ENCODE data around the gene CENPX. TPM values are rescaled to one million over a fixed set of nuclear protein-coding genes. Genes with fewer than 3 reads are reported as not detected.

Gene CENPX
- total RNA-seq, 1 experiment from 2014 or later, result 297 TPM

DNA sequence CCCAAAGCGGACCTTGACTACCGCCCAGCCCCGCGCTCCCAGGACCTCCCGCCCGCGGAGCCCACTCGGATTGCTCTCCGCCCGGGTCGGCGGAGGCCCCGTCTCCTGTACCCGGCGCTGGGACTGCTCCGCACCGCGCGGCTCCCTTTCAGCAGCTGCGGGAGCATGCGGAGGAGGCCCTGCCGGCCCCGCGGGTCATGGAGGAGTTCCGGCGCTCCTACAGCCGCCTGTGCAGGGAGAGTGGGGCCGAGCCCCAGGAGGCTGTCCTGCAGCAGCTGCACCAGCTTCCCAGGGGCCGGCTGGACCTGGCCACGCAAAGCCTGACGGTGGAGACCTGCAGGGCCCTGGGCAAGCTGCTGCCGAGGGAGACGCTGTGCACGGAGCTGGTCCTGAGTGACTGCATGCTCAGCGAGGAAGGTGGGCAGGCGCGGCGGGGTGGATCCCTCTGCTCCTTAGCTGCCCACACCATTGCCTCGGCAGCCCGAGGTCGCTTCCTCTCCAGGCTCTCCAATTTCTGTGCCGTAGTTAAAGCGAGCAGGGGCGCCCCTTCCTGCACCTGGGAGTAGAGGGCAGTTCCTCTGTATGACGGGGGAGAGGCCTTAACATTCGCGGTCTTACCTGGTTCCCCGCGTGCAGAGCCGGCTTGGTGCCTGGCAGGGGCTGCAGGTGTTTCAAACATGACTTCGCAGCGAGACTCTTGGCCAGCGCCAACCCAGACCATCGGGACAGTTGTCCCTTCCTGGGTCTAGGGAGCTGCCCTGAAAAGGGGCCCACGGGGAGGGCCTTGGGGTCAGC lies 966 bp upstream of the CENPX start:
- DNase-seq (ENCODE audit: low spot score), result peak; percentile 27

GRCh38 chr17:82022981-82023446 lies 336 bp upstream of the CENPX start, which contains the start of gene LRRC45:
Gene LRRC45, plus strand, starts transcription at chr17:82023305. Its CDS starts 339 bp downstream, at chr17:82023644.
- peak; percentile 99 for DNase-seq (ENCODE audit: low spot score)

GRCh38 chr17:82021900-82022309 lies 773 bp downstream of the CENPX start:
- peak; percentile 44 for DNase-seq (ENCODE audit: low spot score)

- peak; percentile 87 for DNase-seq (ENCODE audit: low spot score)
Measured at GRCh38 chr17:82021107-82021899, 1.4 kb downstream of the CENPX start.

GRCh38 chr17:82020572-82021106 lies 2.0 kb downstream of the CENPX start:
- no peak for DNase-seq (ENCODE audit: low spot score)

DNA sequence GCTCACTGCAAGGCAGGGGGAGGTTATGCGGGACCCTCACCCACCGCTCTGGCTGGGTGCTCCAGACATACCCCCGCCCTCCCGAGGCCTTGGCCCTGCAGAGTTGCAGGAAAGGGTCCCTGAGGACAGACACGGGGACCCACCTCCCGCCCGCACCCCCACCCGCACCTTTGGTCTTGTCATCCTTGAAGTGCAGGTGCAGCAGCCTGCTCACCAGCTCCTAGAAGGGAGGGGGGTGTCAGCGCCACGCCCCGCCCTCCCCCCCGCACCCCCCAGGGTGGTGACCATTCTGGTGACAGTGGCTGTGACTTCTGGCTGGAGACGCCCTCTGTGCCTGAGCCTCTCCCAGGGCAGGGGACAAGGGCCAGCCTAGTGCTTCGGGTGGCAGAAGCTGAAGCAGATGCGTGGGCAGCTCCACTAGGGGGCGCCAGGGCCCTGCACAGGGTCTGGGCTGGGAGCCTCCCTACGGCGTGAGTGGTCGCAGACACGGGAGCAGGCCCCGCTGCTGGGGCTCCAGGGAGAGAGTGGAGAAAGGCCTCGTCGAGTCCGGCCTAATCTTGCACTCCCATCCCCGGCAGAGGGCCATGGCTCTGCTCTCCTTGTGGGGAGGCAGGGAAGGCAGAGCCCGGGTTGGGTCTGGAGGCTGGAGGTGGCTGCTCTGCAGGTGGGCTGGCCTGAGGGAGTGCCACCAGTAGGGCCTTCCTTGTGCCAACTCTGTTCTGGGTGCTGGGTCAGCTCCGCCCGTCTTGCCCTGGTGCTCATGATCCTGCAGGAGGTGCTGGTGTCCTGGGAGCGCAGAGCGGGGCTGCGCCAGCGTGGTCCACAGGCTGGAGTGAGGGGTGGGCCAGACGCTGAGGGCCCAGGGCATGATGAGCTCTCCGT lies 2.7 kb downstream of the CENPX start:
- peak; percentile 48 for DNase-seq (ENCODE audit: low spot score)

DNA sequence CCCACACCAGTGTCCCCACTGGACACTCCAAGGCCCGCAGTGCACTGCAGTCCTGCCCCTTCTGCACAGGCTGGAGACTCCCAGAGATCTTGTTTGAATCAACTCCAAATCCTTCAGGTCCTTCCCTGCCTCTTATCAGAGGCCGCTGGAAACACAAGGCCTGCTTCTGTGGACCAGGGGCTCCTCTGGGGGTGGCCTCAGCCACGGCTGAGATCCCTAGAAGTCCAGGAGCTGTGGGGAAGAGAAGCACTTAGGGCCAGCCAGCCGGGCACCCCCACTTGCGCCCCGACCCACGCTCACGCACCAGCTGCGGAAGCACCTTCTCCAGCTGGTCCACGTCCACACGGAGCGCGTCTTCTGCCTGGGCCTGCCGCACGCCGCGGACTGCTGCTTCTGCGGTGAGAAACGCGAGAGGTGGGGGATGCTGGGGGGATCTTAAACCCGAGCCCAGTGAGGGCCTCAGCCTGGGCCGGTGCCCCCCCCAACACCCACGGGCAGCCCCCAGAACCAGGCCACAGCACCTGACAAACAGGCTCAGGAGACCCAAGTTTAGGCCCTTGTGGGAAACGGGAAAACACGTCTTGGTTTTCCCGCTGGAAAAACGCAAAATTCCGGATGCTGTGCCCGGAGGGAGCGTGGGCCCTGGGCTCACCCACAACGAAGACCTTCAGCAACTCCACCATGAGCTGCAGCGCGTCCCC lies 3.5 kb downstream of the CENPX start:
- no peak for DNase-seq (ENCODE audit: low spot score)

- DNase-seq (ENCODE audit: low spot score), result peak; percentile 32
Measured at GRCh38 chr17:82018152-82018988, 4.3 kb downstream of the CENPX start.

DNA sequence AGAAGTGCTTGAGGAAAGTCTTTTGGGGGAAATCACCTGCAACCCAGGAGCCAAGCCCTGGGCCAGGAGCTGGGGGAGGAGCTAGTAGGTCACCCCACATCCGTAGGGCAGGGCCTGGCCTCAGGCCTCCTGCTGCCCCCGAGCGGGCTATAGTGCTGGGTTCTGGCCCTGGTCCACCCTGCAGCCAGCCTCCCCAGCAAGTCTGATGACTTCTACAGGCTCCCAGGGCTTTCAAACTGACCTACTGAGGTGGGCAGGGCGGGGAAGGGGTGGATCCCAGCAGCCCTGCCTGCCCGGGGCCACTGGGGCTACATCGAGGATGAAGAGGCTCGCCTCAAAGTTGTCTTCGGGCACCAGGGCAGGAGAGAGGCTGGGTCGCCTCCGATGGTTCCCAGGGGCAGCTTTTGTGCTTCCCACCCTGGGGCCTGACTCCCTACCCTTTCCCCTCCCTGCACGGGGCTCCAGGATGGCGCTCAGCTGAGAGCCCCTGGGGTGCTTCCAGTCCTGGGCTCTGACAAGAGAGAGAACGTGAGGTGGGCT lies 5.0 kb downstream of the CENPX start:
- DNase-seq (ENCODE audit: low spot score), result peak; percentile 12

DNA sequence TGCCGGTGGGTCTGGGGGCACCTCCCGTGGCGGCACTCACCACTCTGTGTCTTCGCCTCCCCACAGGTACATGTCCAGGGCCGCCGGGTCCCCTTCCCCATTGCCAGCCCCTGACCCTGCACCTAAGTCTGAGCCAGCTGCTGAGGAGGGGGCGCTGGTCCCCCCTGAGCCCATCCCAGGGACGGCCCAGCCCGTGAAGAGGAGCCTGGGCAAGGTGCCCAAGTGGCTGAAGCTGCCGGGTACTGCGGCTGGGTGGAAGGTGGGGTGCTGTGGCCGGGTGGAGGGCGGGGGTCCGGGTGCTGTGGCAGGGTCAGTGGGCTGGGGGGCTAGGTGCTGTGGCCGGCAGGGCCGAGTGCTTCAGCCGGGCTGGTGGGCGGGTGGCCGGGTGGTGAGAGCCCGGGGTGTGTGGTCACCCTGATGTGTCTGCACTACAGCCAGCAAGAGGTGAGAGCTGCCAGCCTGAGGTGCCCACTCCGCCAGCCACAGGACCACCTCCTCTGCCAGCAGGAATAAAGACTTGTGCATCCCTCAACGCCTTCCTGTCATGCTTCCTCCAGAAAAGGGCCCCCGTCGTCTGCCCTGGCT lies 5.7 kb downstream of the CENPX start:
- DNase-seq (ENCODE audit: low spot score), result no peak

DNA sequence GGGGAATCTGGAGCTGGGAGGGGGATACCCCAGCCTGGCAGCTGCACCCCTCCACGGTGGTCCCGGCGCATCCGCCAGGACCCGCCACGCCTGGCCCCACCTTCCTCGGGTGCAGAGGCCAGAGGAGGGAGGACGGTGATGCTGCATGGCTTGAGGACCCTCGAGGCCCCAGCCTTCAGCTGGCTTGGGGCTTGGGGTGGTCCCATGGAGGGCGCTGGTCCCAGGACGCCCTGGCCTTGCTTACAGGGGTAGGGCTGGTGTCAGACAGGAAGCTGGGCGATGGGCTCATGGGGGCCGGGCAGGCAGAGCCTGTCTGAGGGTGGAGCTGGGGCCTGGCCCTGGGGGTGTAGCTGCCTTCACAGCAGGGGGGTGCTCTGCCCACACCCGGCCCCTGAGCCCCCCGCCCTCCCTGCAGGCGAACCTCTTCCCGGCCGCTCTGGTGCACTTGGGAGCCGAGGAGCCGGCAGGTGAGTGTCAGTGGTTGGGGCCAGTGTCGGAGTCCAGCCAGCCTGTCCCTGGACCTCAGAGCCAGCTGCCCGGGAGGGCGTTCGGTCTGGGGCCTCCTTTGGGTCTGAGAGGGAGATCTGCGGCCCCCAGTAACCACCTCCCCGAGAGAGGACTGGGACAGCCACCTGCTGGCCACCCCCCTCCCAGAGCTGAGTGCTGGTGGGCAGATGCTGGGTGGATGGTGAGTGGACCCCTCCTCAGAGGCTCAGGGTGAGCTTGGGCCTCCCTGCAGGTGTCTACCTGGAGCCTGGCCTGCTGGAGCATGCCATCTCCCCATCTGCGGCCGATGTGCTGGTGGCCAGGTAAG lies 6.4 kb downstream of the CENPX start:
- no peak for DNase-seq (ENCODE audit: low spot score)

- no peak for DNase-seq (ENCODE audit: low spot score)
Measured at GRCh38 chr17:82015311-82015971, 7.2 kb downstream of the CENPX start.

- no peak for DNase-seq (ENCODE audit: low spot score)
Measured at GRCh38 chr17:82014971-82015310, 7.7 kb downstream of the CENPX start.

DNA sequence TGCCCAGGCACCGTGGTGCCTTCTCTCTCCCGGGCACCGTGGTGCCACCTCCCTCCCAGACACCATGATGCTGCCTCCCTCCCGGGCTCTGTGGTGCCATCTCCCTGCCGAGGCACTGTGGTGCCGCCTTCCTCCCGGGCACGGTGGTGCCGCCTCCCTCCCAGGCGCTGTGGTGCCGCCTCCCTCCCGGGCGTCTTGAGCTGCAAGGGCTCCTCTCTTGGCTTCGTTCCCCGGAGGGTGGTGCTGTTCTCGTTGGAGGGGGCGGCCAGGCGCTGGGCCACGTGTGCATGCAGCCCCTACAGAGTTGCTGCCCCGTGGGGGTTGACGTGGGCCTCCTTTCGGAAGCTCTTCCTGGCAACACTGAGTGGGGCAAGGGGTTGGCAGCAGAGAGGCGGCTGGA lies 8.2 kb downstream of the CENPX start:
- DNase-seq (ENCODE audit: low spot score), result no peak

DNA sequence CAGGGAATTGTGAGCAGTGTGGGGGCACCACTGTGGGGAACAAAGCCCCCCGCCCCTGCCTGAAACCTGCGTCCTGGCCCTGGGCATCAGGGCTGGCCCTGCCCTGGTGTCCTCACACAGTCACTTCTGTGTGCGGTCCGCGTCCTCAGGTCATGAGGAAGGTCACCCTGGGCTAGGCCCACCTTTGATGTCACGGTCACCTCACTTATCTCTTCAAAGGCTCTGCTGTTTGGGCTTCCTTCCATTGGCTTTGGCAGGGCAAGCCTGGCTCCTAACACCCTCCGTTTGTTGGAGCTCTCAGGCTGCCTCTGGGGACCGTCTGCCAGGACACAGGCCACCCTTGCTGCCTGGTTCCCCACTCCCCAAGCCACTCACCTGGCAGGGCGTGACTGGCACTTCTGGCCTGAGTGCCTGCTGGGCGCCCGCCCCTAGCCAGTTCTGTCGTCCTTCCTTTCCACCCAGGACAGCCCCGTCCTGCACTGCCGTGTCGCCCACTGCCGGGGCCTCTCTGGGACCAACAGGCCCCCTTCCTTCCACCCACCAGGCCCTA lies 8.8 kb downstream of the CENPX start:
- no peak for DNase-seq (ENCODE audit: low spot score)

- DNase-seq (ENCODE audit: low spot score), result no peak
Measured at GRCh38 chr17:82013341-82013740, 9.3 kb downstream of the CENPX start.

GRCh38 chr17:82012640-82013295 lies 9.9 kb downstream of the CENPX start:
- no peak for DNase-seq (ENCODE audit: low spot score)
